SJCRH30 (cell line): ENCODE results near the gene CBR3. TPM values are rescaled to one million over a fixed set of nuclear protein-coding genes. Genes with fewer than 3 reads are reported as not detected.

ENCODE experiments used
- DNase-seq, 2 experiments: peaks; one replicate each; pipeline ENCODE4 v3.0.0-alpha.2; 2015 to 2020
- H3K27ac ChIP-seq: fragments of 250-450 bp; sonication (Bioruptor Pico); 2 replicates; pipeline ENCODE4 v1.5.1; 2020; ENCODE audit warnings: mild to moderate bottlenecking, moderate library complexity
- H3K27me3 ChIP-seq: fragments of 250-450 bp; sonication (Bioruptor Pico); 2 replicates; pipeline ENCODE4 v1.5.1; 2020; ENCODE audit warnings: mild to moderate bottlenecking, moderate library complexity
- H3K36me3 ChIP-seq: fragments of 250-450 bp; sonication (Bioruptor Pico); 2 replicates; pipeline ENCODE4 v1.5.1; 2020; ENCODE audit warnings: mild to moderate bottlenecking, moderate library complexity
- H3K4me1 ChIP-seq: fragments of 250-450 bp; sonication (Bioruptor Pico); 2 replicates; pipeline ENCODE4 v1.5.1; 2020; ENCODE audit warnings: mild to moderate bottlenecking, moderate library complexity
- H3K4me3 ChIP-seq: fragments of 250-450 bp; sonication (Bioruptor Pico); 2 replicates; pipeline ENCODE4 v1.5.1; 2020; ENCODE audit warnings: mild to moderate bottlenecking, moderate library complexity
- H3K9me3 ChIP-seq: fragments of 250-450 bp; sonication (Bioruptor Pico); replicated peaks from 2 replicates; pipeline ENCODE4 v1.5.1; 2020; ENCODE audit warnings: mild to moderate bottlenecking, moderate library complexity
- total RNA-seq: library from RNA; depleted of rRNA; stranded (reverse); fragments of >200 nt; shearing (Covaris generic); gene quantifications from 2 replicates; pipeline ENCODE4 v1.2.3, GENCODE V29; 2014; rRNA removed

CBR3 gene
- total RNA-seq, 1 experiment from 2014 or later = 2.4 TPM

DNA sequence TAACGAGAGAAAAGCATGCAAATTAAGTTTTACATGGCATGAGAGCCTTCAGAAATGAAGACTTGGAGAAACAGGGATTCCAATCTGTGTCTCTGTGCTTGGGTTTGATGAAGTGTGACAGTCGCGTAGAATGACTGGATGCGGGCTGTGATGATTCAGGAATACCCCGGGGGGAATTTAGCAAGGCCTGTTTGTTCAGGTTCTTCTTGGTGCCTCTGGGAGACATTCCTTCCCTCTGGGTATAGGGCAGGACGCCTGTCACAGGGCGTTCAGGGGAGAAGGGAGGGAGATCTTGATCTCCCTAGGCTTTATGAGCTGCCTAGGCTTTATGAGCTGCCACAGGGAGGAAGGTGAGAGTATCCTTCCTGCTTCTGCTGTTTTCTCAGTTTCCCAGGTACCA lies 58.3 kb downstream of the CBR3 start:
- Histone ChIP-seq H3K36me3 (no peaks in the 10 kb centered on the region), H3K4me3 (no peak overlapping the region), H3K4me1 (no peaks in the 10 kb centered on the region), H3K27me3 (no peaks in the 10 kb centered on the region), H3K9me3 (no peaks in the 10 kb centered on the region), H3K27ac (no peak overlapping the region)
- DNase-seq = peak in 1 of 2 experiments; percentile 24

GRCh38 chr21:36194024-36194423 lies 59.1 kb downstream of the CBR3 start:
- Histone ChIP-seq H3K9me3 (no peaks in the 10 kb centered on the region), H3K36me3 (no peaks in the 10 kb centered on the region), H3K27ac (no peak overlapping the region), H3K27me3 (no peaks in the 10 kb centered on the region), H3K4me3 (no peak overlapping the region), H3K4me1 (no peaks in the 10 kb centered on the region)
- DNase-seq = no peak

GRCh38 chr21:36195613-36196012 lies 60.7 kb downstream of the CBR3 start:
- no peak for DNase-seq
- H3K4me1 ChIP-seq = no peaks in the 10 kb centered on the region
- no peaks in the 10 kb centered on the region for H3K36me3 ChIP-seq
- 0 out of 2 replicates have a peak, but pooled peaks cover 2% of the 10 kb centered on the region for H3K9me3 ChIP-seq
- no peaks in the 10 kb centered on the region for H3K27me3 ChIP-seq
- H3K4me3 ChIP-seq = no peak overlapping the region
- no peak overlapping the region for H3K27ac ChIP-seq

Other genes starting within 250 kb of the CBR3 start
- gene SETD4, start 74.6 kb upstream of the CBR3 start, total RNA-seq = 15.9 TPM in 2 replicates
- not detected in 2 replicates for gene CBR1, start 65.1 kb upstream of the CBR3 start, total RNA-seq
- 8.2 and 13.0 TPM in 2 replicates for gene DOP1B, start 21.7 kb downstream of the CBR3 start, total RNA-seq
- gene MORC3, start 185.1 kb downstream of the CBR3 start, total RNA-seq = 37.3 and 42.9 TPM in 2 replicates